ENCODE data around the gene CTSW. TPM values are rescaled to one million over a fixed set of nuclear protein-coding genes. Genes with fewer than 3 reads are reported as not detected.

Gene CTSW
- polyA plus RNA-seq, 12 donors, result 0.32 to 5.3 (median 0.78) TPM; not detected in 2

GRCh38 chr11:65900125-65900898 lies 20.7 kb downstream of the CTSW start, which contains the start of gene FOSL1:
FOSL1 (minus strand) TSS chr11:65900388; CDS start chr11:65900339, 49 bp downstream.
- DNase-seq, result no peak

- no peak for DNase-seq
Observed at GRCh38 chr11:65900899-65901180, 21.2 kb downstream of the CTSW start.

- no peak for DNase-seq
Observed at GRCh38 chr11:65903068-65903481, 23.4 kb downstream of the CTSW start.

- no peak for DNase-seq
Observed at GRCh38 chr11:65903715-65904114, 24.1 kb downstream of the CTSW start.

- no peak for DNase-seq
Observed at GRCh38 chr11:65906602-65907001, 27.0 kb downstream of the CTSW start.

- no peak for DNase-seq
Observed at GRCh38 chr11:65907878-65908277, 28.2 kb downstream of the CTSW start.

GRCh38 chr11:65911682-65912568 lies 32.3 kb downstream of the CTSW start:
- no peak for DNase-seq

- no peak for DNase-seq
Observed at GRCh38 chr11:65912845-65913244, 33.2 kb downstream of the CTSW start.

- DNase-seq, result no peak
Observed at GRCh38 chr11:65915101-65915820, 35.6 kb downstream of the CTSW start.

- DNase-seq, result no peak
Observed at GRCh38 chr11:65915821-65916251, 36.2 kb downstream of the CTSW start.

GRCh38 chr11:65916391-65916790 lies 36.8 kb downstream of the CTSW start:
- no peak for DNase-seq

- DNase-seq, result no peak
Observed at GRCh38 chr11:65917077-65917433, 37.4 kb downstream of the CTSW start.

GRCh38 chr11:65917434-65918210 lies 38.0 kb downstream of the CTSW start:
- no peak for DNase-seq

GRCh38 chr11:65918211-65919140 lies 38.8 kb downstream of the CTSW start, which contains the start of gene C11orf68:
C11orf68 (minus strand) TSS chr11:65919062; CDS start chr11:65919031, 31 bp downstream.
- no peak for DNase-seq

- peak; percentile 97 for DNase-seq
Observed at GRCh38 chr11:65919141-65919572, 39.5 kb downstream of the CTSW start, which contains the start of gene DRAP1. DRAP1 (plus strand) TSS chr11:65919426; CDS start chr11:65919502, 76 bp downstream.

- no peak for DNase-seq
Observed at GRCh38 chr11:65919573-65920371, 40.1 kb downstream of the CTSW start.

- DNase-seq, result no peak
Observed at GRCh38 chr11:65920372-65920802, 40.8 kb downstream of the CTSW start.

- no peak for DNase-seq
Observed at GRCh38 chr11:65921033-65921555, 41.5 kb downstream of the CTSW start.

GRCh38 chr11:65921876-65922275 lies 42.2 kb downstream of the CTSW start:
- no peak for DNase-seq
